Trophoblast cell (in vitro differentiated cells and primary cell): ENCODE results near the gene LGR5.

Experiments
- DNase-seq, 2 donors: peaks; one replicate each; pipeline ENCODE4 v3.0.0-alpha.2; 2016
- H2AFZ ChIP-seq: 2 replicates; pipeline ENCODE4 v1.6.1; 2013; ENCODE audit warnings: low read length, moderate library complexity, mild to moderate bottlenecking; ENCODE audit not compliant: insufficient read depth, poor library complexity
- H2AK5ac ChIP-seq: 2 replicates; pipeline ENCODE4 v1.6.1; 2013; ENCODE audit warnings: mild to moderate bottlenecking, low read length
- H2BK120ac ChIP-seq: 2 replicates; pipeline ENCODE4 v1.6.1; 2013; ENCODE audit warnings: low read length, mild to moderate bottlenecking, moderate library complexity; ENCODE audit not compliant: insufficient read depth, poor library complexity
- H2BK12ac ChIP-seq: 2 replicates; pipeline ENCODE4 v1.6.1; 2013; ENCODE audit warnings: mild to moderate bottlenecking, low read length, moderate library complexity
- H2BK5ac ChIP-seq: 2 replicates; pipeline ENCODE4 v1.6.1; 2013; ENCODE audit warnings: low read length, low read depth, moderate library complexity, mild to moderate bottlenecking; ENCODE audit not compliant: poor library complexity
- H3K14ac ChIP-seq: 2 replicates; pipeline ENCODE4 v1.6.1; 2013; ENCODE audit warnings: mild to moderate bottlenecking, low read length
- H3K18ac ChIP-seq: 2 replicates; pipeline ENCODE4 v1.6.1; 2013; ENCODE audit warnings: mild to moderate bottlenecking, low read length
- H3K23ac ChIP-seq: 2 replicates; pipeline ENCODE4 v1.6.1; 2013; ENCODE audit warnings: low read length
- H3K27ac ChIP-seq: 2 replicates; pipeline ENCODE4 v1.5.1; 2013; ENCODE audit warnings: low read depth, mild to moderate bottlenecking, inconsistent platforms, low read length, moderate library complexity
- H3K27me3 ChIP-seq: 2 replicates; pipeline ENCODE4 v1.6.1; 2013; ENCODE audit warnings: inconsistent platforms, mild to moderate bottlenecking, low read length, moderate library complexity; ENCODE audit not compliant: insufficient read depth
- H3K36me3 ChIP-seq, 2 experiments: 1 replicate in 1 of 2; 2 replicates in 1 of 2; pipeline ENCODE4 v1.6.1; 2013; ENCODE audit warnings: low read length in 2 of 2, mild to moderate bottlenecking in 2 of 2, moderate library complexity in 1 of 2; ENCODE audit not compliant: insufficient read depth in 2 of 2, control insufficient read depth in 1 of 2
- H3K4ac ChIP-seq: 2 replicates; pipeline ENCODE4 v1.6.1; 2013; ENCODE audit warnings: low read depth, mild to moderate bottlenecking, low read length, moderate library complexity
- H3K4me1 ChIP-seq, 2 experiments: 1 replicate in 1 of 2; 2 replicates in 1 of 2; pipeline ENCODE4 v1.6.1; 2013; ENCODE audit warnings: low read length in 2 of 2, mild to moderate bottlenecking in 2 of 2, moderate library complexity in 1 of 2; ENCODE audit not compliant: insufficient read depth in 2 of 2, control insufficient read depth in 1 of 2
- H3K4me2 ChIP-seq: 2 replicates; pipeline ENCODE4 v1.6.1; 2013; ENCODE audit warnings: inconsistent platforms, mild to moderate bottlenecking, low read length, moderate library complexity
- H3K4me3 ChIP-seq: 2 replicates; pipeline ENCODE4 v1.5.1; 2013; ENCODE audit warnings: mild to moderate bottlenecking, low read depth, low read length, inconsistent platforms
- H3K79me1 ChIP-seq: one replicate; pipeline ENCODE4 v1.6.1; 2013; ENCODE audit warnings: low read length
- H3K79me2 ChIP-seq: 2 replicates; pipeline ENCODE4 v1.6.1; 2013; ENCODE audit warnings: low read length, mild to moderate bottlenecking; ENCODE audit not compliant: control insufficient read depth, insufficient read depth, poor library complexity
- H3K9ac ChIP-seq: 2 replicates; pipeline ENCODE4 v1.6.1; 2013; ENCODE audit warnings: mild to moderate bottlenecking, low read length
- H3K9me3 ChIP-seq: 2 replicates; pipeline ENCODE4 v1.6.1; 2013; ENCODE audit warnings: low read depth, mild to moderate bottlenecking, control low read depth, inconsistent platforms, low read length; ENCODE audit not compliant: insufficient read depth
- H4K12ac ChIP-seq: 2 replicates; pipeline ENCODE4 v1.6.1; 2013; ENCODE audit warnings: low read depth, mild to moderate bottlenecking, low read length, moderate library complexity
- H4K8ac ChIP-seq: 2 replicates; pipeline ENCODE4 v1.6.1; 2013; ENCODE audit warnings: low read depth, mild to moderate bottlenecking, low read length, moderate library complexity
- H4K91ac ChIP-seq: one replicate; pipeline ENCODE4 v1.6.1; 2013; ENCODE audit warnings: low read depth, mild to moderate bottlenecking, low read length, moderate library complexity
- WGBS: extraction: QIAGEN DNeasy Blood & Tissue Kit; methylation state at CpG from one replicate; pipeline ENCODE4 v1.1.7; 2013; ENCODE audit warnings: missing lambda C conversion rate; ENCODE audit not compliant: insufficient read length, insufficient coverage; ENCODE audit errors: extremely low coverage; 5-methylcytosine and 5-hydroxymethylcytosine counted together

Gene LGR5

GRCh38 chr12:71445071-71445470 lies 5.5 kb downstream of the LGR5 start:
- no CpG with 5 or more reads among the region's 1 CpG for WGBS
- no peak overlapping the region for H2BK120ac ChIP-seq
- H3K27ac ChIP-seq, result no peak overlapping the region
- peaks cover 2 to 8% of the 10 kb centered on the region in 2 experiments for H3K4me1 ChIP-seq
- no peak overlapping the region for H2AFZ ChIP-seq
- peaks cover 4% of the 10 kb centered on the region for H3K9me3 ChIP-seq
- no peak overlapping the region for H3K4me3 ChIP-seq
- H3K4ac ChIP-seq, result no peak overlapping the region
- H3K4me2 ChIP-seq, result no peak overlapping the region
- H3K14ac ChIP-seq, result no peak overlapping the region
- no peaks in the 10 kb centered on the region for H3K79me1 ChIP-seq
- no peak for DNase-seq
- H3K36me3 ChIP-seq, result no peaks in the 10 kb centered on the region
- H3K79me2 ChIP-seq, result no peaks in the 10 kb centered on the region
- H3K18ac ChIP-seq, result no peak overlapping the region
- H3K9ac ChIP-seq, result no peak overlapping the region
- no peak overlapping the region for H4K12ac ChIP-seq
- H2BK12ac ChIP-seq, result no peak overlapping the region
- no peak overlapping the region for H2BK5ac ChIP-seq
- H3K23ac ChIP-seq, result no peak overlapping the region
- peaks cover 17% of the 10 kb centered on the region for H3K27me3 ChIP-seq
- no peak overlapping the region for H4K8ac ChIP-seq
- H4K91ac ChIP-seq, result no peak overlapping the region
- H2AK5ac ChIP-seq, result no peak overlapping the region

DNA sequence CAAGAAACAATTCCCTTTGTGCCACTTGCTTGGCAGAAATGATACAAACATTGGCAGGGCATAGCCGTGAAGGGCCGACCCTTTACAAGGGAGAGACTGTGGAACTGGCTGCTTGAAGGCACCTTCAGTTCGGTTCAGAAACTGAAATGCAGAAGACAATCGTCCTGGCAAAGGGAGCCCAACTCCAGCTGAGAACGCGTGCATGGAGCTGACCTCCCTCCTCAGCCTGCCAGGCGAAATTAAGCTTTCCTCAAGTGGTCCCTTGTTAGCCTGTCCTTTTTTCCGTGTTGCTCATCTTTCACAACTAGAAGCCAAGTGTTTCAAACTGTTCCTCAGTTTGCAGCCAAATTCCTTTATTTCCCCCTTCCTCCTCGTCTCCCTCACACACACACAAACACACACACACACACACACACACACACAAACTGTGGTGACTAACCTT lies 8.1 kb downstream of the LGR5 start:
- Histone ChIP-seq H4K8ac (no peak overlapping the region), H3K4me2 (no peak overlapping the region), H4K91ac (no peak overlapping the region), H3K9ac (no peak overlapping the region), H2AFZ (no peak overlapping the region), H4K12ac (no peak overlapping the region), H2BK5ac (no peak overlapping the region), H3K79me1 (no peaks in the 10 kb centered on the region), H3K9me3 (no peaks in the 10 kb centered on the region), H2BK12ac (no peak overlapping the region), H2BK120ac (no peak overlapping the region), H3K4me1 (no peaks in the 10 kb centered on the region), H3K27ac (no peak overlapping the region), H3K4me3 (no peak overlapping the region), H3K23ac (no peak overlapping the region), H2AK5ac (no peak overlapping the region), H3K4ac (no peak overlapping the region), H3K36me3 (no peaks in the 10 kb centered on the region), H3K27me3 (no peaks in the 10 kb centered on the region), H3K79me2 (no peaks in the 10 kb centered on the region), H3K14ac (no peak overlapping the region), H3K18ac (no peak overlapping the region)
- no peak for DNase-seq
- no CpG with 5 or more reads among the region's 9 CpGs for WGBS

DNA sequence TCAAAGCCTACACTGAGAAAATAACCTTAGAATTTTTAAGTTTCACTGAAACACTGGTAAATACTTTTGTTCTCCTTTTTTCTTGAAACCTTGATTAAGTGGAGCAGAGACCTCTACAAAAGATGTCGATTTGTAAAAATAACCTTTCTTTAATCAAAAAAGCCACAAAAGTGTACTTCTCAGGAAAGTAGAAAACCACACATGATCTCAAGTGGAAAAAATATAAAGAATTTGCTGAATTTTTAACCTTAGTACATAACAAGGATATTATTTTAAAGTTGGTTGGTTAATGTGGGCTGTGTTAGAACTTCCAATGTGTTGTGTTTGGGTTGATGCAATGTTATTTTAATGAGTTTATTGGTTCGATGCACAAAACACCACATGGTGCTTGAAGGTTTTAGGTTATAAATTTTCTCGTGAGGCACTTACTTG lies 8.6 kb downstream of the LGR5 start:
- H3K36me3 ChIP-seq, result no peaks in the 10 kb centered on the region
- DNase-seq, result no peak
- H2BK5ac ChIP-seq, result no peak overlapping the region
- no peak overlapping the region for H3K4me2 ChIP-seq
- no peak overlapping the region for H4K12ac ChIP-seq
- no peak overlapping the region for H3K4me3 ChIP-seq
- no peak overlapping the region for H4K8ac ChIP-seq
- no peak overlapping the region for H2AFZ ChIP-seq
- no peak overlapping the region for H3K18ac ChIP-seq
- no peak overlapping the region for H2BK12ac ChIP-seq
- H3K4me1 ChIP-seq, result no peaks in the 10 kb centered on the region
- no peak overlapping the region for H4K91ac ChIP-seq
- no peak overlapping the region for H3K4ac ChIP-seq
- no peak overlapping the region for H3K9ac ChIP-seq
- H3K79me2 ChIP-seq, result no peaks in the 10 kb centered on the region
- H2BK120ac ChIP-seq, result no peak overlapping the region
- no CpG with 5 or more reads among the region's 3 CpGs for WGBS
- no peak overlapping the region for H3K23ac ChIP-seq
- no peaks in the 10 kb centered on the region for H3K79me1 ChIP-seq
- H3K9me3 ChIP-seq, result no peaks in the 10 kb centered on the region
- no peak overlapping the region for H2AK5ac ChIP-seq
- no peak overlapping the region for H3K27ac ChIP-seq
- no peak overlapping the region for H3K14ac ChIP-seq
- H3K27me3 ChIP-seq, result no peaks in the 10 kb centered on the region

- no peak overlapping the region for H2AK5ac ChIP-seq
- H3K4me2 ChIP-seq, result no peak overlapping the region
- no peak overlapping the region for H3K9ac ChIP-seq
- H3K36me3 ChIP-seq, result no peaks in the 10 kb centered on the region
- H3K23ac ChIP-seq, result no peak overlapping the region
- H3K79me1 ChIP-seq, result no peaks in the 10 kb centered on the region
- no peak overlapping the region for H2BK12ac ChIP-seq
- no peak for DNase-seq
- H4K8ac ChIP-seq, result no peak overlapping the region
- no peak overlapping the region for H4K91ac ChIP-seq
- H3K4ac ChIP-seq, result no peak overlapping the region
- no peak overlapping the region for H3K14ac ChIP-seq
- H3K27ac ChIP-seq, result no peak overlapping the region
- no peaks in the 10 kb centered on the region for H3K79me2 ChIP-seq
- no peaks in the 10 kb centered on the region for H3K9me3 ChIP-seq
- no peak overlapping the region for H2AFZ ChIP-seq
- no peaks in the 10 kb centered on the region for H3K27me3 ChIP-seq
- H4K12ac ChIP-seq, result no peak overlapping the region
- H2BK5ac ChIP-seq, result no peak overlapping the region
- no CpG with 5 or more reads among the region's 3 CpGs for WGBS
- H2BK120ac ChIP-seq, result no peak overlapping the region
- H3K4me3 ChIP-seq, result no peak overlapping the region
- H3K4me1 ChIP-seq, result no peaks in the 10 kb centered on the region
- no peak overlapping the region for H3K18ac ChIP-seq
Observed at GRCh38 chr12:71449373-71450070, 9.9 kb downstream of the LGR5 start.
